Endothelial cell of umbilical vein (primary cell): ENCODE data around the gene GATAD1. TPM values are rescaled to one million over a fixed set of nuclear protein-coding genes. Genes with fewer than 3 reads are reported as not detected.

Source experiments
- Bru-seq: library from RNA; stranded (reverse); fragments of 400-500 nt; gene quantifications from one replicate; lab custom pipeline; 2021; lab: Mats Ljungman, UMichigan
- BruChase-seq, 2 experiments: library from RNA; stranded (reverse); fragments of 400-500 nt; gene quantifications; one replicate each; lab custom pipeline; 2021; lab: Mats Ljungman, UMichigan
- BruUV-seq: library from RNA; stranded (reverse); fragments of 400-500 nt; replicated peaks from 2 replicates; lab custom pipeline; 2021; lab: Mats Ljungman, UMichigan
- CTCF ChIA-PET: fragments of 300-600, 350-600 bp; sonication (Branson Sonifier 250); formaldehyde crosslinking; loops from one replicate; lab custom pipeline; 2021; ENCODE audit warnings: antibody characterized with exemption, inconsistent platforms; lab: Charles Lee
- POLR2A ChIA-PET: fragments of 300-600, 350-600 bp; sonication (Branson Sonifier 250); formaldehyde crosslinking; loops from one replicate; lab custom pipeline; 2021; ENCODE audit warnings: antibody characterized with exemption, inconsistent platforms; lab: Charles Lee
- DNase-seq: peaks from one replicate; pipeline ENCODE4 v3.0.0-alpha.2; 2011; ENCODE audit warnings: low read depth, low spot score
- FAIRE-seq: peaks from 2 replicates; lab custom pipeline; 2011; peaks lifted over from hg19 to GRCh38; lab: Jason Lieb, UNC
- H2AFZ ChIP-seq: 2 replicates; pipeline ENCODE4 v1.6.0; 2012; ENCODE audit warnings: low read depth, low read length, control low read depth, inconsistent platforms
- H3K27ac ChIP-seq: 2 replicates; pipeline ENCODE4 v1.5.1; 2011; ENCODE audit warnings: low read depth, mild to moderate bottlenecking, control low read depth, low read length, moderate library complexity; ENCODE audit not compliant: insufficient read depth
- H3K27me3 ChIP-seq, 2 experiments: 2 replicates each; pipeline versions ENCODE4 v1.6.0 to v1.6.1; 2011; ENCODE audit warnings: low read length in 2 of 2, mixed read lengths in 1 of 2; ENCODE audit not compliant: control insufficient read depth in 2 of 2, insufficient read depth in 2 of 2
- H3K36me3 ChIP-seq, 2 experiments: 2 replicates in 1 of 2; 3 replicates in 1 of 2; pipeline ENCODE4 v1.5.1; 2011; ENCODE audit warnings: low read length in 2 of 2, mild to moderate bottlenecking in 1 of 2, moderate library complexity in 1 of 2; ENCODE audit not compliant: control insufficient read depth in 2 of 2, insufficient read depth in 2 of 2; ENCODE audit errors: extremely low read depth in 1 of 2
- H3K4me1 ChIP-seq: 3 replicates; pipeline ENCODE4 v1.5.1; 2011; ENCODE audit warnings: mild to moderate bottlenecking, low read length; ENCODE audit not compliant: control insufficient read depth, insufficient read depth; ENCODE audit errors: extremely low read depth
- H3K4me2 ChIP-seq: 2 replicates; pipeline ENCODE4 v1.6.1; 2011; ENCODE audit warnings: low read length, control low read depth, mixed read lengths; ENCODE audit not compliant: insufficient read depth
- H3K4me3 ChIP-seq, 3 experiments: fragments of 200-600 bp in 1 of 3; sonication (generic), shearing (Covaris generic) in 1 of 3; replicated peaks in 1 of 3; 2 replicates each; pipeline ENCODE4 v1.5.1; 2011 to 2016; ENCODE audit warnings: control low read depth in 3 of 3, low read length in 3 of 3, mild to moderate bottlenecking in 2 of 3, inconsistent platforms in 1 of 3, low read depth in 1 of 3, moderate library complexity in 1 of 3; ENCODE audit not compliant: insufficient read depth in 1 of 3
- H3K79me2 ChIP-seq: 2 replicates; pipeline ENCODE4 v1.6.0; 2012; ENCODE audit warnings: low read length, inconsistent platforms; ENCODE audit not compliant: control insufficient read depth, insufficient read depth
- H3K9ac ChIP-seq: replicated peaks from 2 replicates; pipeline ENCODE3; 2011; ENCODE audit warnings: low read length, control low read depth; ENCODE audit not compliant: insufficient read depth; ENCODE audit errors: extremely low read depth
- H3K9me1 ChIP-seq: replicated peaks from 3 replicates; pipeline ENCODE4 v1.6.0; 2011; ENCODE audit warnings: mild to moderate bottlenecking, low read length; ENCODE audit not compliant: control insufficient read depth, insufficient read depth; ENCODE audit errors: extremely low read depth
- H3K9me3 ChIP-seq: replicated peaks from 2 replicates; pipeline ENCODE4 v1.5.1; 2012; ENCODE audit warnings: low read length, inconsistent platforms; ENCODE audit not compliant: control insufficient read depth, insufficient read depth
- H4K20me1 ChIP-seq: replicated peaks from 2 replicates; pipeline ENCODE3; 2011; ENCODE audit warnings: mild to moderate bottlenecking, low read length; ENCODE audit not compliant: control insufficient read depth, insufficient read depth; ENCODE audit errors: extremely low read depth
- CTCF ChIP-seq, 2 donors: IDR thresholded peaks; 1 replicate in 1 of 2; 2 replicates in 1 of 2; pipeline ENCODE4 v1.5.1; 2011; ENCODE audit warnings: low read length in 2 of 2, mild to moderate bottlenecking in 2 of 2, moderate library complexity in 2 of 2, control low read depth in 1 of 2, inconsistent platforms in 1 of 2, low read depth in 1 of 2; ENCODE audit not compliant: insufficient read depth in 1 of 2; ENCODE audit errors: extremely low read depth in 1 of 2
- FOS ChIP-seq: IDR thresholded peaks from 2 replicates; pipeline ENCODE4 v1.6.1; 2011; ENCODE audit warnings: mild to moderate bottlenecking, low read length, moderate library complexity, borderline replicate concordance; ENCODE audit not compliant: insufficient read depth
- JUN ChIP-seq: IDR thresholded peaks from 2 replicates; pipeline ENCODE4 v1.6.1; 2011; ENCODE audit warnings: borderline replicate concordance, low read depth; ENCODE audit not compliant: insufficient read length, insufficient read depth
- MAX ChIP-seq: IDR thresholded peaks from 2 replicates; pipeline ENCODE4 v1.6.1; 2011; ENCODE audit not compliant: insufficient read depth, insufficient read length
- MYC ChIP-seq: IDR thresholded peaks from one replicate; pipeline ENCODE4 v1.6.1; 2011; ENCODE audit warnings: mild to moderate bottlenecking, low read depth, low read length
- POLR2A ChIP-seq: IDR thresholded peaks from 2 replicates; pipeline ENCODE4 v1.6.1; 2012; ENCODE audit warnings: low read depth, mild to moderate bottlenecking, control low read depth, low read length
- POLR2AphosphoS5 ChIP-seq: IDR thresholded peaks from 2 replicates; pipeline ENCODE4 v1.6.1; 2012; ENCODE audit warnings: low read depth, mild to moderate bottlenecking, control low read depth, low read length, moderate library complexity; ENCODE audit not compliant: insufficient read depth
- dilution Hi-C: fragments of 300-500 bp; cut with MboI; formaldehyde crosslinking; loops from one replicate; pipeline ENCODE4 v1.15.0; 2019; ENCODE audit warnings: low sequenced_read_pairs; ENCODE audit not compliant: extremely low pct_ligation_motif_present
- intact Hi-C: fragments of 100-400 bp; cut with micrococcal nuclease; formaldehyde crosslinking; loops from one replicate; pipeline ENCODE4 v1.10.0; 2022
- long read RNA-seq: library from polyadenylated mRNA; stranded (forward); transcript quantifications from one replicate; pipeline ENCODE4 v2.0.0, GENCODE V29; 2021
- polyA minus RNA-seq, 3 experiments: library from RNA; depleted of rRNA, polyadenylated mRNA; stranded (reverse); fragments of >200 nt; gene quantifications; 1 replicate in 1 of 3; 2 replicates in 2 of 3; pipeline ENCODE4 v1.2.3, GENCODE V29; 2011
- polyA plus RNA-seq, 4 experiments: library from polyadenylated mRNA; depleted of rRNA in 3 of 4; stranded (reverse) in 3 of 4; unstranded in 1 of 4; fragments of >200 nt; gene quantifications; 2 replicates each; pipeline versions ENCODE4 v1.2.1 to v1.2.3, GENCODE V29; 2011 to 2012; ENCODE audit warnings: missing spikeins in 1 of 4
- total RNA-seq: library from RNA; stranded (reverse); gene quantifications from 2 replicates; pipeline ENCODE4 v1.2.3, GENCODE V29; 2021

The GATAD1 gene
- 26.2 and 28.9 TPM in 2 replicates for total RNA-seq
- 11.0 and 13.7 TPM in 2 replicates for polyA plus RNA-seq
- 12.6 and 15.1 TPM in 2 replicates for polyA plus RNA-seq (2011; cell fraction: cytosol; rRNA removed)
- 25.0 and 30.4 TPM in 2 replicates for polyA plus RNA-seq (2011; cell fraction: nucleus; rRNA removed)
- polyA plus RNA-seq (2012): 11.1 and 12.7 TPM in 2 replicates
- 18.3 and 18.5 TPM in 2 replicates for polyA minus RNA-seq
- 13.8 TPM for polyA minus RNA-seq (2011; cell fraction: cytosol; rRNA and poly(A)+ RNA removed)
- polyA minus RNA-seq (2011; cell fraction: nucleus; rRNA and poly(A)+ RNA removed): 20.8 and 34.1 TPM in 2 replicates
- percentile 84 among the genes with signal in this experiment for Bru-seq, nascent RNA
- BruChase-seq, experiment 1, labeled RNA remaining after a 6-hour chase: percentile 88 among the genes with signal in this experiment
- percentile 91 among the genes with signal in this experiment for BruChase-seq, experiment 2, labeled RNA remaining after a 2-hour chase
- long read RNA-seq, transcript GATAD1-201 (5 exons, 3,962 nt): major isoform, 23 of 31 reads
- long read RNA-seq, partial matches to known transcripts: 4 of 31 reads
- long read RNA-seq, other reads (novel, unspliced or antisense): 1 of 31 reads

GRCh38 chr7:92447345-92448204, at the start of gene GATAD1:
GATAD1 (plus strand) TSS chr7:92447482; CDS start chr7:92447730, 248 bp downstream.
- intact Hi-C loops: loop anchor here (1.0 to 10.0 kb wide), 10 partner anchors 14 to 813 kb away; partner anchors contain the start of genes AKAP9, ANKIB1, CYP51A1 and KRIT1
- peak; percentile 91 for FAIRE-seq
- dilution Hi-C loops: no loop called here
- Histone ChIP-seq H3K9ac (peak within 1 kb of the TSS; percentile 96), H3K4me1 (peaks cover 10% of the 10 kb centered on the region), H3K27me3 (no peaks in the 10 kb centered on the region), H3K4me2 (peak within 1 kb of the TSS; percentile 99), H3K9me3 (no peaks in the 10 kb centered on the region), H3K27ac (peak within 1 kb of the TSS; percentile 85), H3K9me1 (no peaks in the 10 kb centered on the region), H4K20me1 (no peaks in the 10 kb centered on the region), H3K4me3 (peak within 1 kb of the TSS; percentile 92 to 98 (median 95)), H3K79me2 (peaks cover 12% of the 10 kb centered on the region), H2AFZ (peak within 1 kb of the TSS; percentile 95), H3K36me3 (peaks cover 0 to 9% of the 10 kb centered on the region in 2 experiments)
- TF ChIP-seq POLR2A (peak; percentile 89), MAX (peak; percentile 54), POLR2AphosphoS5 (peak; percentile 83), FOS (no peak), MYC (no peak), JUN (no peak), CTCF (IDR thresholded peaks at IDR 0.05; ENCODE audit: extremely low read depth in 1 of 2, insufficient read depth in 1 of 2, low read depth in 1 of 2, low read length in 2 of 2) (peak in 1 of 2 donors; percentile 84)
- DNase-seq: peak; percentile 89
- ChIA-PET CTCF (interaction anchor here (0.6 to 3.9 kb wide), 40 partner anchors 10 to 1992 kb away, joined by 3 to 94 read pairs (median 4); partner anchors contain the start of genes ANKIB1, CYP51A1, KRIT1 and LRRD1), POLR2A (no interaction called here)
- no TSS peak for BruUV-seq
